ENCODE data around the gene RIPPLY1.
"Not testable (repeated sequence)": the region's sequence is repeated elsewhere in the genome, so short reads cannot be mapped to it uniquely, and the experiment has no call there.

The RIPPLY1 gene

DNA sequence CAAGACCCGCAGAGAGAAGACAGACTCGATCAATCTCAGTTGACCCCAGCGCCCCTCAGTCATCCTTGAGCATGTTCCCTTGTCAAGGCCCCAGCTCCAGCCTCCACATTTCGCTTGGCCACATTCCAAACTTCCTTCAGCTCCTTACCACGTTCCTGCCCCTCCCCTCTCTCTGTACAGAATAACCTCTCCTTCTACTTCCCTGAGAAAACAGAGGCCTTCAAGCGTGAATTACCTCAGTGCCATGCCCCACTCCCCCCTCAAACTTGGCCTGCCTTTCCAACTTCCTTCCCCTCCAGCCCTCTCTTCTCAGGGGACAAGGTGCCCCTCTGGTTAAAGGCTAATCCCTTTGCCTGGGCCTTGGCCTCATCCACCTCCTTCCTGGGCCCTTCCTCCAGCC is 3.2 kb upstream of the RIPPLY1 start:
- DNase-seq (ENCODE audit: low read depth): no peak

DNA sequence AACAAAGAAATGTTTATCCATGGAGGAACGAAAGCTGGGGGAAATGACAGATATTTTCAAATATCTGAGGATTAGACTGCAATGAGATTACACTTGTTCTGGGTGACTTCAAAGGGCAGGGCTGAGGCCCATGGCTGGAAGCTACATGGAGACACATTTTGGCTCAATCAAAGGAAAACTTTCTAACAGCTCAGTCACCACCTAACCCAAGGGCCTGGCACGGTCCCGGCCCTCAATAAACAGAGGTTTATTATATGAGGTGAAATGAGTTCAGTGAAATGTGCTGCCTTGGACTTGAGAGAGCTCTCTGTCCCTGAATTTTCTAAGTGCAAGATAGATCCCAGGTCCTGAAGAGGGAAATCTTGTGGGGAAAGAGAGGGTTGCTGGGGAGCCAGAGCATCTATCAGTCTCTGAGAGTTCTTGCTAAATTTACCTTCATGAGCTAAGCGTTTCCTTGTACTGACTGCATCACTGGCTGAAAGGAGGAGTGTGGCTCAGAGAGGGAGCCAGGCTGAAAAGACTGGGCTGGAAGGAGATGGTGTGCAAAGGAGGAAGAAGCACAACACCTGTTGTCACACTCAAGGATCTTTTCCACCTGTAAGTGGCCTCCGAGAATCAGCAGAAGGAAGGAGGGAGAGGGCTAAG is 2.0 kb upstream of the RIPPLY1 start:
- no peak for DNase-seq (ENCODE audit: low read depth)

GRCh38 chrX:106903856-106904528 is 851 bp upstream of the RIPPLY1 start:
- DNase-seq (ENCODE audit: low read depth): no peak

GRCh38 chrX:106902684-106903083 is 457 bp downstream of the RIPPLY1 start:
- no peak for DNase-seq (ENCODE audit: low read depth)

GRCh38 chrX:106901781-106902219 is 1.3 kb downstream of the RIPPLY1 start:
- no peak for DNase-seq (ENCODE audit: low read depth)

- no peak for DNase-seq (ENCODE audit: low read depth)
Measured at GRCh38 chrX:106901341-106901740, 1.8 kb downstream of the RIPPLY1 start.

- no peak for DNase-seq (ENCODE audit: low read depth)
Measured at GRCh38 chrX:106899841-106900240, 3.3 kb downstream of the RIPPLY1 start.

DNA sequence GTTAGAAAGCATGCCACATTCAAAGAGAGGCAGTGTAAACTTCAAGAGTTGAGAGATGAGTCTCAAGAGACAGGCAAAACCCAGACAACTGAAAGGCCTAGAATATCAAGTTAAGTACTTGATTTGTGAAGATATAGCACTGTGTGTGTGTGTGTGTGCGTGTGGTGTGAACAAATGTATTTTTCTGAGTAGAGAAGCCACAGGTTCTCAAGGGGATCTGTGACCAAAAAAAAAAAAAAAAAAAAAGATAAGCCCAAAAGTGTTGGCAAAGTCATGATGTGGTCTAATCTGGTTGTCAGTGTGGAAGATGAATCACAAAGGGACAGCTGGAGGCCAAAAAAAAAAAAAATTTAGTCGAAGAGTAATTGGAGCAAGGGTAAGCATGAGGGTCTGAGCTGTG is 3.9 kb downstream of the RIPPLY1 start:
- no peak for DNase-seq (ENCODE audit: low read depth)

DNA sequence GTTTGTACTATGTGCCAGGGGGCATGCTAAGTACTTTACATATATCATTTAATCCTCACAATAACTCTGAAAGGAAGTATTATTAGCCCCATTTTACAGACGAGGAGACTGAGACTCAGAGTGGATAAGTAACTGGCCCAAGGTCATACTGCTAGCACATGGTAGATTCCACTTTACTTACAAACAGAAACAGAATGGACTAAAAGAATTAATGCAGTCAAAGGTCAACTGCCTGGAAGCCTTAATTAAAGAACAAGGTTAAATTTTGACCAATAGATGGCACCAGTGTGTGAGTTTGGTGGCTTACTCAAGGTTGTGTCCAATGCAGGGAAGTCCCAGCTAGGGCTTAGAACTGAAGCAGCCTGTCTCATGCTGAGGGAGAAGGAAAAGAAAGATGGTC is 4.7 kb downstream of the RIPPLY1 start:
- DNase-seq (ENCODE audit: low read depth): no peak

GRCh38 chrX:106897259-106897658 is 5.9 kb downstream of the RIPPLY1 start:
- no peak for DNase-seq (ENCODE audit: low read depth)

GRCh38 chrX:106894978-106895452 is 8.1 kb downstream of the RIPPLY1 start:
- no peak for DNase-seq (ENCODE audit: low read depth)

- DNase-seq (ENCODE audit: low read depth): peak; percentile 16
Measured at GRCh38 chrX:106894392-106894909, 8.7 kb downstream of the RIPPLY1 start.

DNA sequence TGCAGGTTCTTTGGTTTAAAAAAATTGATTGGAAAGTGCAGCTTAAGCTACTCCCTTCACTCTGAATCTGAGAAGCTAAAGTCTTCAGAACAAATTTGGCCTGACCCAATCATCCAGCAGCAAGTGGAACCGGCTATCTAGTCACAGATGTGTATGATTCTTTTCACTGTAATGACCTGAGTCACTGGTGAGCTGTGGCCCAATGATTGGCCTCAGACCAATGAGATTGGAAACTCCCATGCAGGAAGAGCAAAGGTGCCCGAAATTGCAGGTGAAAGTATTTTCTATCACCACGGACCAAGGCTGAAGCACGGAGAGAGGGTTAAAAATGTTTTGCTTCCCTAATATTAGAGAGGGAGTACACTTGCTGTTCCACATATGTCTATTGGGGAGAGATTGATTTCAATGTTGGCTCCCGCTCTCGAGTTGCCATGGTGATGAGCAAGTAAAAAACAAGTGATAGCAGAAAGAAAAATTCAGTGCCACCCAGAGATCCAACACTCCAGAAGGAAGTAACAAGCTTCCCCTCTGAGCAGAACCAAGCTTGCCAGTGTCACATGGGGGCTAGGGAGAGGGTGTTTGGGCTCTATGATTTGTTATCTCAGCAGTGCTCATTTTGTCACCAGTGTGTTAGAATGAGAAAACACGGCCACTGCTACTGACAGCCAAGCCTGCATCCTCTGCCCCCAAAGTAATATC is 11.2 kb downstream of the RIPPLY1 start:
- no peak for DNase-seq (ENCODE audit: low read depth)

DNA sequence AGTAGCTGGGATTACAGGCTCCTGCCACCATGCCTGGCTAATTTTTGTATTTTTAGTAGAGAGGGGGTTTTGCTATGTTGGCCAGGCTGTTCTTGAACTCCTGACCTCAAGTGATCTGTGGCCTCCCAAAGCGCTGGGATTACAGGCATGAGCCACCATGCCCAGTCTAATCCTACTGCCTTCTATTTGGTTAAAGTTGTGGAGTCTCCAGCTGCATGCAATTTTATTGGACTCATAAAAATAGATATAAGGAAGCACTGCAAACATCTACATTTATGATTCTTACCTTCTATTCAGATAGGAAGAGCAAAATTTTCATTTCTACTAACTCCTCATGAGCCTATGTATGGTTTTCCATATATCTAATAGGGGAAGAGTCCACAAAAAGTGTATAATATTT is 13.7 kb downstream of the RIPPLY1 start:
- DNase-seq (ENCODE audit: low read depth): no peak

GRCh38 chrX:106875151-106875550 is 28.0 kb downstream of the RIPPLY1 start:
- no peak for DNase-seq (ENCODE audit: low read depth)

DNA sequence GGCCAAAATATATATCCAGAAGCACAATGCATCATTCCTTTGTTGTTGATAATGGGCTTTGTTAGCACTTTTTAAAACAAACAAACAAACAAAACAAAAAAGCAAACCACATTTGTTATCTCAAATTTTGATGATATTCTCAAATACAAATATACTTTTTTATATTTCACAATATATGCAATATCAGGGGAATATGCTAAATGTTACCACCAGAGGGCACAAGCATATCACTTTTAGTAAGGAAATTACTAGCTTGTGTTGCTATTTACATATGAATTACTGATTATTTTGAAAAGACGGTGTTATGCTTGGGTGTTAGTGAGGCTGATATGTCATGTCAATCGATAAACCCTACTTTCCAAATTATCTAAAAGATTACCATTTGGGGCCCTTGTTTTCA is 29.1 kb downstream of the RIPPLY1 start:
- DNase-seq (ENCODE audit: low read depth): no peak

- DNase-seq (ENCODE audit: low read depth): not testable (repeated sequence)
Measured at GRCh38 chrX:106872796-106873195, 30.3 kb downstream of the RIPPLY1 start.

DNA sequence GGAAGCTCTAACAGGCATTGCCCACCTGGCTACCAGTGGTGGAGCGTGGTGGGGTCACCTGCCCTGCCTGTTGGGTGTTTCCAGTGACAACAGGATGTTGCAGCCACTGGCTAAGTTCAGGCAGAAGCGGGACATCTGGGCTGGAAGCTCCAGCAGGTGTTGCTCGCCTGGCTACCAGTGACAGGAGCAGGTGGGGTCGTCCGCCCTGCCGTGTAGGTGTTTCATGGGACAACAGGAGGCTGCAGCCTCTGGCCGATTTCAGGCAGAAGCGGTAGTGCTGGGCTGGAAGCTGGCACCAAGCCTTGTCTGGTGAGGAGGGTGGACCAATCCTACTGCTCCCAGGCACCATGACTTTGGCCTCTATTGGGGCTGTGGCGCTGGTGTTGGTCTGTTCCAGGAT is 39.4 kb downstream of the RIPPLY1 start:
- DNase-seq (ENCODE audit: low read depth): no peak

DNA sequence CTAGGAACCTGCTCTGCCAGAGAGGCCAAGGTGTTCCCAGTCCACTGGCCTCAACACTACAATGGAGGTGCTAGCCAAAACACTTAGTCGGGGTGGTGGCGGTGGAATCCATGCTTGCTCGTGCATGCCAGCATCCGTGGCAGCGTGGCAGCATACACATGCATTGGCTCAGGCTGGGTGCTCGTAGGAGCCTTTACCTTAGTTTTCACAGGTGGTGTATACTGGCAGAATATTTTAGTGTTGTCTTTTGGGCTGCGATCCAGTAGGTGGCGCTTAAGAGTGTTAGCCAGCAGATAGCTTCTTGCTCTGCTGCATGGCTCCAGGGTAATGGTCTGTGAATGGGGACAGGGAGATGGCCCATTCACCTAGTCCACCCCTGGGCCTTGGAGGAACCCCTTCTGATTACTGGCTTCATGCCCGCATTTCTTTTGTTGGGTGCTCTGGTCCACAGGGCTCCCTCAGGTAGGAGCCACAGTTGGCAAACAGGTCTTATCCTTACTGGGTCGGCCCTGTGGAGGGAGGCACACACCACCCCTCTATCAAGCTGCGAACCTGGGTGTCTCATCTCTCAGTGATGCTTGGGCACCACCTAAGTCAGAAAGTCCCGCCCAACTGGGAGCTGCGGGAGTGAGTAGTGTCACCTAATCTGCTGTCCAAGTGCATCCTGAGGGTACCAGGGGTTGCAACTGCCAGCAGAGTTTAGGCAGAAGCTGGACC is 40.0 kb downstream of the RIPPLY1 start:
- no peak for DNase-seq (ENCODE audit: low read depth)

Measured in stimulated activated CD4-positive, alpha-beta T cell treated with anti-CD3 and anti-CD28 coated beads, Interleukin-2, amount 100 ng/mL, for 4 hours (primary cell).